ENCODE data around the gene SLCO2A1. TPM values are rescaled to one million over a fixed set of nuclear protein-coding genes. Genes with fewer than 3 reads are reported as not detected.

SLCO2A1 gene
- total and polyA plus RNA-seq, 2 of the 4 experiments (the other 2 are of a cell fraction): under 0.01 to 1.5 TPM

- BruUV-seq (replicated peaks): no TSS peak
Observed at GRCh38 chr3:134033315-134033996, 3.7 kb upstream of the SLCO2A1 start.

More at GRCh38 chr3:134033315-134033996, 3.7 kb upstream of the SLCO2A1 start:
- H2AFZ ChIP-seq (replicated peaks; ENCODE audit: low read length, poor library complexity): no peak overlapping the region
- H3K4me1 ChIP-seq (ENCODE audit: control insufficient read depth, insufficient read depth, low read length): peaks cover 2% of the 10 kb centered on the region; the same call in 1 of the 2 replicates
- in situ Hi-C loops (cut with MboI; ENCODE audit: low sequenced_read_pairs): no loop called here
- intact Hi-C loops (cut with micrococcal nuclease): no loop called here
- H3K18ac ChIP-seq (ENCODE audit: low read depth, low read length): no peak overlapping the region
- H3K27ac ChIP-seq (ENCODE audit: insufficient read depth, low read length): no peak overlapping the region
- no peak overlapping the region; the same call in 1 of the 2 replicates for H4K91ac ChIP-seq (ENCODE audit: insufficient read depth, low read depth, low read length)
- H2AK9ac ChIP-seq (replicated peaks; ENCODE audit: low read depth, low read length, poor library complexity): peak overlapping the region; percentile 51
- no peak overlapping the region for H2BK120ac ChIP-seq (ENCODE audit: low read depth, low read length)
- WGBS, 2 experiments (ENCODE audit: extremely low coverage in 2 of 2, insufficient read length in 1 of 2): 72% methylated on average over 2 of the region's 8 CpGs; no CpG with 5 or more reads in 1 of the 2 experiments
- H3K14ac ChIP-seq (replicated peaks; ENCODE audit: low read depth, low read length): peak overlapping the region; percentile 39; the same call in 1 of the 2 replicates
- no peaks in the 10 kb centered on the region for H3K9me3 ChIP-seq (ENCODE audit: control insufficient read depth, insufficient read depth, low read length)
- no peaks in the 10 kb centered on the region for H3K36me3 ChIP-seq (ENCODE audit: control insufficient read depth, insufficient read depth, low read length)
- H4K20me1 ChIP-seq (ENCODE audit: insufficient read depth, low read length): no peaks in the 10 kb centered on the region
- H2BK15ac ChIP-seq (ENCODE audit: low read depth, low read length): no peak overlapping the region
- peaks cover 6% of the 10 kb centered on the region for H3K9me1 ChIP-seq (ENCODE audit: insufficient read depth, low read length)
- peaks cover 9% of the 10 kb centered on the region for H3K27me3 ChIP-seq (ENCODE audit: control insufficient read depth, insufficient read depth, low read length)
- no peak overlapping the region for H3K4me2 ChIP-seq (ENCODE audit: low read depth, low read length)
- H2BK20ac ChIP-seq (ENCODE audit: low read depth, low read length): peak overlapping the region; percentile 50; the same call in 1 of the 2 replicates
- H2AK5ac ChIP-seq (ENCODE audit: low read depth, low read length): 0 out of 2 replicates have a peak overlapping the region, but pooled peaks have one; percentile 4
- dilution Hi-C loops (cut with HindIII; ENCODE audit: low sequenced_read_pairs, unreplicated experiment): no loop called here
- peak overlapping the region; percentile 29; the same call in 1 of the 2 replicates for H3K4ac ChIP-seq (ENCODE audit: low read depth, low read length)
- ChIA-PET POLR2A (ENCODE audit: unreplicated experiment) (interaction anchor here (0.6 kb wide), 1 partner anchor 60 kb away, joined by 3 read pairs; no protein-coding TSS in a partner anchor), CTCF (no interaction called here)
- H3K56ac ChIP-seq (ENCODE audit: extremely low read depth, insufficient read depth, low read length): no peak overlapping the region
- H4K8ac ChIP-seq (ENCODE audit: low read depth in 2 of 2, low read length in 2 of 2): no peak overlapping the region
- no peak for ATAC-seq (ENCODE audit: low read depth)
- no peak overlapping the region for H3K9ac ChIP-seq (ENCODE audit: low read depth, low read length)
- no peak for TF ChIP-seq RCOR1 (IDR thresholded peaks at IDR 0.05; ENCODE audit: insufficient replicate concordance, low read length)
- H4K5ac ChIP-seq (ENCODE audit: low read depth, low read length): no peak overlapping the region
- no peak overlapping the region for H3K23ac ChIP-seq (ENCODE audit: low read depth, low read length)
- no peaks in the 10 kb centered on the region for H3K79me1 ChIP-seq (ENCODE audit: low read depth in 1 of 2, low read length in 2 of 2)
- H2BK5ac ChIP-seq (ENCODE audit: low read depth, low read length, poor library complexity, severe bottlenecking): no peak overlapping the region
- no peak for DNase-seq
- H3K4me3 ChIP-seq (ENCODE audit: insufficient read depth, low read depth, low read length): no peak overlapping the region
